Lung (tissue), 12 donors: ENCODE results near the gene PTPN7. TPM values are rescaled to one million over a fixed set of nuclear protein-coding genes. Genes with fewer than 3 reads are reported as not detected.

Experiments
- ATAC-seq: fragments of 200-7000 bp; cut with Tn5 transposase; one replicate; pipeline ENCODE4 v1.9.1; 2020; ENCODE audit warnings: moderate number of reproducible peaks; ENCODE audit not compliant: insufficient read depth, low FRiP score
- DNase-seq, 3 donors: peaks; one replicate each; pipeline ENCODE4 v3.0.0-alpha.2; 2013 to 2017
- H3K27ac ChIP-seq, 2 donors: one replicate each; pipeline ENCODE4 v1.5.1; 2013; ENCODE audit warnings: mild to moderate bottlenecking in 2 of 2, moderate library complexity in 2 of 2, control low read depth in 1 of 2, inconsistent platforms in 1 of 2, low read depth in 1 of 2, low read length in 1 of 2
- H3K27me3 ChIP-seq, 3 donors: one replicate each; pipeline ENCODE4 v1.5.1; 2013; ENCODE audit warnings: low read length in 2 of 3; ENCODE audit not compliant: control insufficient read depth in 3 of 3, insufficient read depth in 3 of 3
- H3K36me3 ChIP-seq, 4 donors: one replicate each; pipeline ENCODE4 v1.5.1; 2013; ENCODE audit warnings: low read length in 4 of 4, mild to moderate bottlenecking in 1 of 4, moderate library complexity in 1 of 4; ENCODE audit not compliant: control insufficient read depth in 4 of 4, insufficient read depth in 4 of 4
- H3K4me1 ChIP-seq, 5 donors: one replicate each; pipeline ENCODE4 v1.5.1; 2013; ENCODE audit warnings: low read length in 5 of 5, mild to moderate bottlenecking in 2 of 5, moderate library complexity in 1 of 5; ENCODE audit not compliant: control insufficient read depth in 5 of 5, insufficient read depth in 5 of 5
- H3K4me3 ChIP-seq: one replicate; pipeline ENCODE4 v1.5.1; 2013; ENCODE audit warnings: mild to moderate bottlenecking, control low read depth, moderate library complexity
- H3K9ac ChIP-seq, 2 donors: one replicate each; pipeline ENCODE4 v1.5.1; 2013; ENCODE audit warnings: low read length in 2 of 2, control low read depth in 1 of 2; ENCODE audit not compliant: insufficient read depth in 1 of 2
- H3K9me3 ChIP-seq, 4 donors: one replicate each; pipeline ENCODE4 v1.5.1; 2013; ENCODE audit warnings: low read length in 3 of 4, mild to moderate bottlenecking in 1 of 4, moderate library complexity in 1 of 4; ENCODE audit not compliant: control insufficient read depth in 4 of 4, insufficient read depth in 3 of 4
- CTCF ChIP-seq: IDR thresholded peaks from 2 replicates; pipeline ENCODE4 v1.5.1; 2012; ENCODE audit warnings: mild to moderate bottlenecking; ENCODE audit errors: control extremely low read depth, extremely low read depth
- WGBS, 2 donors: extraction: QIAGEN DNeasy Blood & Tissue Kit; methylation state at CpG; one replicate each; pipeline ENCODE4 v1.1.7; 2013; 5-methylcytosine and 5-hydroxymethylcytosine counted together
- polyA plus RNA-seq, 2 donors: library from polyadenylated mRNA; stranded (reverse); fragments of 200-250 nt; gene quantifications; one replicate each; pipeline ENCODE4 v1.2.1, GENCODE V29; 2013
- total RNA-seq, 2 donors: library from RNA; depleted of rRNA in 1 of 2; stranded (reverse); fragments of >200 nt in 1 of 2; gene quantifications; one replicate each; pipeline ENCODE4 v1.2.1, GENCODE V29; 2014 to 2021
- donor health status: control.
- donor health status: control.
- donor health status: Bipolar disorder and iron deficiency.
- donor health status: healthy.
- donor health status: DM: yes; HTN: yes; CAD: no.

PTPN7 gene
- total and polyA plus RNA-seq, 4 donors = 2.9 to 14.0 (median 5.7) TPM

DNA sequence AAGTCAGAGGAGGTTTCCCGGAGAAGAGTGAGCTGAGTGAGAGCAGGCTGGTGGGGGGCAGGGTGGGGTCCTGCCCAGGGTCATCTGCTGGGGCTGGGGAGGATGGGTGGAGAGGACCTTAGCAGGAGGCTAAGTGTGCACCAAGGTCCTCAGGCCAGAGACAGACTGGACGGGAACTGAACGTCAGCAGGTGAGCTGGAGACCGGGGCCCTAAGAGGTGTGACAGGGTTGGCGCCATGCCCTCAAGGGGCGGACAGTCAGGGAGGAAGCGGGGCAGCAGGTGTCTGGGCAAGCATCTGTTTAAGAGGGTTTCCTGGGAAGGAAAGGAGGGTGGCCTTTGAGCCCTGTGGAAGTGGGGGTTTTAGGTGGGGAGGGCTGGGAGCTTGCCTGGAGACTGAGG lies 13.6 kb upstream of the PTPN7 start:
- Histone ChIP-seq H3K36me3 (no peaks in the 10 kb centered on the region), H3K9me3 (no peaks in the 10 kb centered on the region), H3K9ac (no peak overlapping the region), H3K4me3 (no peak overlapping the region), H3K4me1 (no peaks in the 10 kb centered on the region), H3K27ac (no peak overlapping the region), H3K27me3 (no peaks in the 10 kb centered on the region)
- TF ChIP-seq CTCF = no peak
- 80 to 87% methylated on average over 7 of the region's 7 CpGs for WGBS, 2 donors
- ATAC-seq (no peak), DNase-seq (no peak)

GRCh38 chr1:202172015-202172355 lies 11.6 kb upstream of the PTPN7 start:
- no peak for DNase-seq
- Histone ChIP-seq H3K9ac (no peak overlapping the region), H3K9me3 (no peaks in the 10 kb centered on the region), H3K27me3 (no peaks in the 10 kb centered on the region), H3K4me3 (no peak overlapping the region), H3K27ac (no peak overlapping the region), H3K36me3 (no peaks in the 10 kb centered on the region), H3K4me1 (peaks cover 0 to 10% (median 0%) of the 10 kb centered on the region in 5 donors)
- no peak for TF ChIP-seq CTCF
- WGBS, 2 donors = 92 to 97% methylated on average over 5 of the region's 5 CpGs
- no peak for ATAC-seq

- Histone ChIP-seq H3K27me3 (no peaks in the 10 kb centered on the region), H3K9me3 (no peaks in the 10 kb centered on the region), H3K4me3 (no peak overlapping the region), H3K9ac (no peak overlapping the region), H3K36me3 (no peaks in the 10 kb centered on the region), H3K4me1 (peaks cover 0 to 10% (median 3%) of the 10 kb centered on the region in 5 donors), H3K27ac (no peak overlapping the region)
- ATAC-seq (no peak), DNase-seq (no peak)
- no peak for TF ChIP-seq CTCF
- 95 to 99% methylated on average over 11 of the region's 11 CpGs for WGBS, 2 donors
Observed at GRCh38 chr1:202171292-202172014, 11.1 kb upstream of the PTPN7 start.

GRCh38 chr1:202170726-202171125 lies 10.3 kb upstream of the PTPN7 start:
- DNase-seq = no peak
- no peaks in the 10 kb centered on the region for H3K9me3 ChIP-seq
- H3K4me1 ChIP-seq = peaks cover 0 to 10% (median 3%) of the 10 kb centered on the region in 5 donors
- no peak overlapping the region for H3K9ac ChIP-seq
- no peak for TF ChIP-seq CTCF
- H3K27ac ChIP-seq = no peak overlapping the region
- no peaks in the 10 kb centered on the region for H3K36me3 ChIP-seq
- H3K4me3 ChIP-seq = no peak overlapping the region
- no peaks in the 10 kb centered on the region for H3K27me3 ChIP-seq
- no peak for ATAC-seq
- WGBS, 2 donors = 87 to 89% methylated on average over 6 of the region's 6 CpGs
